H9 (cell line): ENCODE data around the gene SLC26A9. TPM values are rescaled to one million over a fixed set of nuclear protein-coding genes. Genes with fewer than 3 reads are reported as not detected.

Source experiments
- DNase-seq: peaks from one replicate; pipeline ENCODE4 v3.0.0-alpha.2; 2017
- H2AFZ ChIP-seq: one replicate; pipeline ENCODE4 v1.6.1; 2013; ENCODE audit warnings: mild to moderate bottlenecking, low read length, control low read depth, moderate library complexity
- H2AK5ac ChIP-seq: 2 replicates; pipeline ENCODE4 v1.6.1; 2013; ENCODE audit warnings: low read length, control low read depth, mixed read lengths; ENCODE audit not compliant: insufficient read length
- H2BK120ac ChIP-seq: one replicate; pipeline ENCODE4 v1.6.1; 2013; ENCODE audit warnings: low read depth, mild to moderate bottlenecking, low read length, control low read depth, inconsistent platforms; ENCODE audit not compliant: poor library complexity, severe bottlenecking
- H2BK12ac ChIP-seq: 2 replicates; pipeline ENCODE4 v1.6.1; 2013; ENCODE audit warnings: low read length, control low read depth, mixed read lengths, low read depth; ENCODE audit not compliant: insufficient read length
- H2BK15ac ChIP-seq: 2 replicates; pipeline ENCODE4 v1.6.1; 2013; ENCODE audit warnings: low read depth, low read length, control low read depth
- H2BK20ac ChIP-seq: one replicate; pipeline ENCODE4 v1.6.1; 2013; ENCODE audit warnings: low read depth, mild to moderate bottlenecking, low read length, control low read depth, inconsistent platforms; ENCODE audit not compliant: poor library complexity, severe bottlenecking
- H2BK5ac ChIP-seq: 2 replicates; pipeline ENCODE4 v1.6.1; 2013; ENCODE audit warnings: low read length, control low read depth, mixed read lengths; ENCODE audit not compliant: insufficient read length
- H3K14ac ChIP-seq: 2 replicates; pipeline ENCODE4 v1.6.1; 2013; ENCODE audit warnings: low read length, control low read depth; ENCODE audit not compliant: insufficient read depth
- H3K18ac ChIP-seq: 2 replicates; pipeline ENCODE4 v1.6.1; 2013; ENCODE audit warnings: low read depth, mild to moderate bottlenecking, mixed read lengths, low read length, control low read depth; ENCODE audit not compliant: insufficient read length
- H3K23ac ChIP-seq: 2 replicates; pipeline ENCODE4 v1.6.1; 2013; ENCODE audit warnings: low read length, control low read depth, mixed read lengths, low read depth; ENCODE audit not compliant: insufficient read length
- H3K23me2 ChIP-seq: 2 replicates; pipeline ENCODE4 v1.6.1; 2013; ENCODE audit warnings: low read depth, mild to moderate bottlenecking, mixed read lengths, low read length, control low read depth; ENCODE audit not compliant: insufficient read length, poor library complexity, severe bottlenecking
- H3K27ac ChIP-seq: 2 replicates; pipeline ENCODE4 v1.5.1; 2013; ENCODE audit warnings: low read length, control low read depth, mixed read lengths, low read depth; ENCODE audit not compliant: insufficient read length
- H3K27me3 ChIP-seq: 2 replicates; pipeline ENCODE4 v1.6.1; 2013; ENCODE audit warnings: low read length, control low read depth, inconsistent platforms; ENCODE audit not compliant: insufficient read depth
- H3K4ac ChIP-seq: 2 replicates; pipeline ENCODE4 v1.6.1; 2013; ENCODE audit warnings: low read depth, mild to moderate bottlenecking, control low read depth, inconsistent platforms, low read length, moderate library complexity
- H3K4me1 ChIP-seq: 2 replicates; pipeline ENCODE4 v1.6.1; 2013; ENCODE audit warnings: low read length, control low read depth, inconsistent platforms; ENCODE audit not compliant: insufficient read depth
- H3K4me2 ChIP-seq: 2 replicates; pipeline ENCODE4 v1.6.1; 2013; ENCODE audit warnings: low read length, control low read depth, mixed read lengths; ENCODE audit not compliant: insufficient read length, insufficient read depth
- H3K56ac ChIP-seq: 2 replicates; pipeline ENCODE4 v1.6.1; 2013; ENCODE audit warnings: low read depth, mild to moderate bottlenecking, mixed read lengths, low read length, control low read depth; ENCODE audit not compliant: insufficient read length
- H3K79me1 ChIP-seq: 2 replicates; pipeline ENCODE4 v1.6.1; 2013; ENCODE audit warnings: low read depth, mild to moderate bottlenecking, moderate library complexity, low read length, control low read depth, inconsistent platforms; ENCODE audit not compliant: insufficient read depth, poor library complexity, severe bottlenecking
- H3K79me2 ChIP-seq: 2 replicates; pipeline ENCODE4 v1.6.1; 2013; ENCODE audit warnings: low read length, control low read depth, inconsistent platforms; ENCODE audit not compliant: insufficient read depth
- H3K9ac ChIP-seq: 2 replicates; pipeline ENCODE4 v1.6.1; 2013; ENCODE audit warnings: low read length, control low read depth, mixed read lengths; ENCODE audit not compliant: insufficient read length; ENCODE audit errors: extremely low read depth
- H3K9me3 ChIP-seq: one replicate; pipeline ENCODE4 v1.6.1; 2013; ENCODE audit warnings: low read depth, low read length, inconsistent platforms; ENCODE audit not compliant: control insufficient read depth
- H3T11ph ChIP-seq: one replicate; pipeline ENCODE4 v1.6.1; 2013; ENCODE audit warnings: mild to moderate bottlenecking, low read length, control low read depth, inconsistent platforms
- H4K20me1 ChIP-seq: one replicate; pipeline ENCODE4 v1.6.1; 2013; ENCODE audit not compliant: control insufficient read depth, insufficient read length, insufficient read depth
- H4K5ac ChIP-seq: 2 replicates; pipeline ENCODE4 v1.6.1; 2013; ENCODE audit warnings: low read depth, mild to moderate bottlenecking, mixed read lengths, low read length, control low read depth; ENCODE audit not compliant: insufficient read length
- H4K8ac ChIP-seq: replicated peaks from 2 replicates; pipeline ENCODE4 v1.6.1; 2013; ENCODE audit warnings: low read length, control low read depth, mixed read lengths, low read depth; ENCODE audit not compliant: insufficient read length
- H4K91ac ChIP-seq: 2 replicates; pipeline ENCODE4 v1.6.1; 2013; ENCODE audit warnings: low read depth, mild to moderate bottlenecking, moderate library complexity, mixed read lengths, low read length, control low read depth; ENCODE audit not compliant: insufficient read length
- H3K27ac Mint-ChIP-seq, 3 experiments: 2 replicates in 2 of 3; 3 replicates in 1 of 3; pipeline ENCODE4 v1.8.0; 2020 to 2021; ENCODE audit warnings: mixed read lengths in 3 of 3, mild to moderate bottlenecking in 1 of 3, moderate library complexity in 1 of 3
- H3K27me3 Mint-ChIP-seq: 2 replicates; pipeline ENCODE4 v1.8.0; 2021; ENCODE audit warnings: low read depth, mild to moderate bottlenecking, moderate library complexity, mixed read lengths
- H3K36me3 Mint-ChIP-seq, 3 experiments: 2 replicates in 2 of 3; 3 replicates in 1 of 3; pipeline ENCODE4 v1.8.0; 2020 to 2021; ENCODE audit warnings: low read depth in 3 of 3, mixed read lengths in 3 of 3; ENCODE audit not compliant: insufficient read depth in 1 of 3
- H3K4me1 Mint-ChIP-seq, 2 experiments: 2 replicates each; pipeline ENCODE4 v1.8.0; 2020; ENCODE audit warnings: mixed read lengths in 2 of 2
- H3K4me3 Mint-ChIP-seq, 2 experiments: 2 replicates in 1 of 2; 3 replicates in 1 of 2; pipeline ENCODE4 v1.8.0; 2020 to 2021; ENCODE audit warnings: mild to moderate bottlenecking in 2 of 2, mixed read lengths in 2 of 2, moderate library complexity in 1 of 2
- H3K9me3 Mint-ChIP-seq, 2 experiments: 2 replicates in 1 of 2; 3 replicates in 1 of 2; pipeline ENCODE4 v1.8.0; 2020; ENCODE audit warnings: mild to moderate bottlenecking in 2 of 2, mixed read lengths in 2 of 2, moderate library complexity in 1 of 2
- WGBS: extraction: QIAGEN DNeasy Blood & Tissue Kit; methylation state at CpG from one replicate; pipeline ENCODE4 v1.1.7; 2013; ENCODE audit warnings: missing lambda C conversion rate, low lambda C conversion rate, mixed read lengths; ENCODE audit not compliant: insufficient read length; ENCODE audit errors: extremely low coverage; 5-methylcytosine and 5-hydroxymethylcytosine counted together
- total RNA-seq: library from RNA; stranded (reverse); gene quantifications from 2 replicates; pipeline ENCODE4 v1.2.1, GENCODE V29; 2021
- TF ChIP-seq, protein P1 (sequence below): fragments of 200-600 bp; sonication (generic); conservative IDR thresholded peaks from 3 replicates; pipeline ENCODE4 v1.8.0; 2021; ENCODE audit warnings: antibody characterized with exemption, mild to moderate bottlenecking

Gene SLC26A9
- total RNA-seq, 1 experiment from 2014 or later: not detected

DNA sequence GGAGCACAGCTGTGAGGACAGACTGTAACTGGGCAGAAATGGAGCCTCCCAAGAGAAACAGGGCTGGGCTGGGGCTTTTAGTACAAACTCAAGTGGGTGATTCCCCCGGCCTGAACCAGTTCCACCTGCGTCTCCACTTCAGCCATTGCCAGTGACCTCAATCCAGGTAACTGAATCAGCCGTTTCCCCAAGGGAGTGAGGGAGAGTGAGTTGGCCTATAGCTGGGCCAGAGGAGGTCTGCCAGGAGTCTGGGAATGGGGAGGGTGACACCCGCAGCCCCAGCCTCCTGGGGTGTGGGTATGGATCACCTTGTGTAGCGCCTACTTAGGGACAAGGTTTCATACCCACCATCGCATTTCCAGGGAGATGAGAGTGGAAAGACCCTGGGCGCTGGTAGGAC, 8.5 kb downstream of the SLC26A9 start:
- Histone ChIP-seq H2BK5ac (no peak overlapping the region), H3K9ac (no peak overlapping the region), H3K79me1 (no peaks in the 10 kb centered on the region), H3K79me2 (no peaks in the 10 kb centered on the region), H2AK5ac (no peak overlapping the region), H3K14ac (no peak overlapping the region), H3K23me2 (no peaks in the 10 kb centered on the region), H3T11ph (no peak overlapping the region), H2BK120ac (no peak overlapping the region), H3K4me1 (peaks cover 4% of the 10 kb centered on the region; the same call in 1 of the 2 replicates), H3K27ac (no peak overlapping the region), H2AFZ (no peak overlapping the region), H4K20me1 (no peaks in the 10 kb centered on the region), H2BK20ac (no peak overlapping the region), H3K9me3 (no peaks in the 10 kb centered on the region), H3K56ac (no peak overlapping the region), H4K5ac (no peak overlapping the region), H3K27me3 (no peaks in the 10 kb centered on the region), H3K18ac (no peak overlapping the region), H2BK15ac (no peak overlapping the region), H3K23ac (no peak overlapping the region), H3K4ac (no peak overlapping the region), H2BK12ac (no peak overlapping the region), H4K8ac (no peak overlapping the region), H4K91ac (no peak overlapping the region), H3K4me2 (no peak overlapping the region)
- Mint-ChIP-seq H3K4me3 (no peak overlapping the region), H3K27me3 (peaks cover 12% of the 10 kb centered on the region), H3K9me3 (no peaks in the 10 kb centered on the region; a peak in 1 of 5 replicates), H3K4me1 (peaks cover 32 to 37% of the 10 kb centered on the region in 2 experiments), H3K36me3 (no peaks in the 10 kb centered on the region), H3K27ac (no peak overlapping the region)
- no CpG with 5 or more reads among the region's 7 CpGs for WGBS
- TF ChIP-seq, protein P1, sequence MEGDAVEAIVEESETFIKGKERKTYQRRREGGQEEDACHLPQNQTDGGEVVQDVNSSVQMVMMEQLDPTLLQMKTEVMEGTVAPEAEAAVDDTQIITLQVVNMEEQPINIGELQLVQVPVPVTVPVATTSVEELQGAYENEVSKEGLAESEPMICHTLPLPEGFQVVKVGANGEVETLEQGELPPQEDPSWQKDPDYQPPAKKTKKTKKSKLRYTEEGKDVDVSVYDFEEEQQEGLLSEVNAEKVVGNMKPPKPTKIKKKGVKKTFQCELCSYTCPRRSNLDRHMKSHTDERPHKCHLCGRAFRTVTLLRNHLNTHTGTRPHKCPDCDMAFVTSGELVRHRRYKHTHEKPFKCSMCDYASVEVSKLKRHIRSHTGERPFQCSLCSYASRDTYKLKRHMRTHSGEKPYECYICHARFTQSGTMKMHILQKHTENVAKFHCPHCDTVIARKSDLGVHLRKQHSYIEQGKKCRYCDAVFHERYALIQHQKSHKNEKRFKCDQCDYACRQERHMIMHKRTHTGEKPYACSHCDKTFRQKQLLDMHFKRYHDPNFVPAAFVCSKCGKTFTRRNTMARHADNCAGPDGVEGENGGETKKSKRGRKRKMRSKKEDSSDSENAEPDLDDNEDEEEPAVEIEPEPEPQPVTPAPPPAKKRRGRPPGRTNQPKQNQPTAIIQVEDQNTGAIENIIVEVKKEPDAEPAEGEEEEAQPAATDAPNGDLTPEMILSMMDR: no peak
- no peak for DNase-seq
